Upper lobe of right lung (tissue), 1 donor: ENCODE data around the gene PHACTR3. TPM values are rescaled to one million over a fixed set of nuclear protein-coding genes. Genes with fewer than 3 reads are reported as not detected.

Experiments used
- ATAC-seq: fragments of 200-7000 bp; cut with Tn5 transposase; one replicate; pipeline ENCODE4 v1.9.1; 2020; ENCODE audit warnings: mild to moderate bottlenecking, moderate library complexity
- DNase-seq: peaks from one replicate; pipeline ENCODE4 v3.0.0-alpha.2; 2020
- H3K27ac ChIP-seq: fragments of 200-600 bp; one replicate; pipeline ENCODE4 v1.8.0; 2022
- H3K27me3 ChIP-seq: fragments of 200-600 bp; one replicate; pipeline ENCODE4 v1.8.0; 2022; ENCODE audit warnings: mild to moderate bottlenecking
- H3K36me3 ChIP-seq: fragments of 200-600 bp; one replicate; pipeline ENCODE4 v1.8.0; 2022
- H3K4me1 ChIP-seq: fragments of 200-600 bp; one replicate; pipeline ENCODE4 v1.8.0; 2022
- H3K4me3 ChIP-seq: fragments of 200-600 bp; one replicate; pipeline ENCODE4 v1.8.0; 2022; ENCODE audit warnings: mild to moderate bottlenecking
- H3K9me3 ChIP-seq: fragments of 200-600 bp; one replicate; pipeline ENCODE4 v1.8.0; 2022
- intact Hi-C: fragments of 100-400 bp; cut with DNase I; formaldehyde crosslinking; loops from one replicate; pipeline ENCODE4 v1.11.0; 2022
- total RNA-seq: library from RNA; stranded (reverse); fragmentation: NEBNext Ultra II Directional; extraction: Animal tissue kit (Norgen Biotek cat#: 25700); gene quantifications from one replicate; pipeline ENCODE4 v1.2.1, GENCODE V29; 2021
- TF ChIP-seq, protein P1 (sequence below): fragments of 200-600 bp; IDR thresholded peaks from one replicate; pipeline ENCODE4 v1.8.0; 2022; ENCODE audit warnings: antibody characterized with exemption
- donor health status: DM: no; HTN: yes; CAD: no; lungs with severe emphysema.

Gene PHACTR3
- total RNA-seq, 1 donor from 2014 or later, result 18.2 TPM

DNA sequence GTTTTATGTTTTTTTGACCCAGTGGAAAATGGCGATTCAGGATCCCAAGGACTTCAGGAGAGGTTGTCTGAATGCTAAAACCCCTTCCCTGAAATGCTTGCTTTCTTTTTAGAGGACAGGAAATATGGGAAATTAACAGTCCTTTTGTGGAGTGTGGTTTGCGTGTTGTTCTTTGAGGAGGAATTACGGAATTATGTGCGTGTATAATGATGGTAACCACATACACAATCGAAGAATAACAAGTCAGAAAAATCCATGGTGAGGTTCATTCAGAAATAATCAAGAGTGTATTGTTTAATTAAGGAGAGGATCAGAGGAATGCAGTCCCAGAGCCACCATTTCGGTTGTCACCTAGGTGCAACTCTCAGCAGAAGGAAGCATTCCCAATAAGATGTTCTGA is 73.2 kb downstream of the PHACTR3 start:
- H3K4me3 ChIP-seq, result no peak overlapping the region
- DNase-seq, result no peak
- TF ChIP-seq, protein P1, sequence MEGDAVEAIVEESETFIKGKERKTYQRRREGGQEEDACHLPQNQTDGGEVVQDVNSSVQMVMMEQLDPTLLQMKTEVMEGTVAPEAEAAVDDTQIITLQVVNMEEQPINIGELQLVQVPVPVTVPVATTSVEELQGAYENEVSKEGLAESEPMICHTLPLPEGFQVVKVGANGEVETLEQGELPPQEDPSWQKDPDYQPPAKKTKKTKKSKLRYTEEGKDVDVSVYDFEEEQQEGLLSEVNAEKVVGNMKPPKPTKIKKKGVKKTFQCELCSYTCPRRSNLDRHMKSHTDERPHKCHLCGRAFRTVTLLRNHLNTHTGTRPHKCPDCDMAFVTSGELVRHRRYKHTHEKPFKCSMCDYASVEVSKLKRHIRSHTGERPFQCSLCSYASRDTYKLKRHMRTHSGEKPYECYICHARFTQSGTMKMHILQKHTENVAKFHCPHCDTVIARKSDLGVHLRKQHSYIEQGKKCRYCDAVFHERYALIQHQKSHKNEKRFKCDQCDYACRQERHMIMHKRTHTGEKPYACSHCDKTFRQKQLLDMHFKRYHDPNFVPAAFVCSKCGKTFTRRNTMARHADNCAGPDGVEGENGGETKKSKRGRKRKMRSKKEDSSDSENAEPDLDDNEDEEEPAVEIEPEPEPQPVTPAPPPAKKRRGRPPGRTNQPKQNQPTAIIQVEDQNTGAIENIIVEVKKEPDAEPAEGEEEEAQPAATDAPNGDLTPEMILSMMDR, result no peak
- H3K36me3 ChIP-seq, result no peaks in the 10 kb centered on the region
- H3K27me3 ChIP-seq, result peaks cover 27% of the 10 kb centered on the region
- H3K9me3 ChIP-seq, result no peaks in the 10 kb centered on the region
- H3K4me1 ChIP-seq, result no peaks in the 10 kb centered on the region
- intact Hi-C loops, result no loop called here
- no peak overlapping the region for H3K27ac ChIP-seq
- no peak for ATAC-seq

DNA sequence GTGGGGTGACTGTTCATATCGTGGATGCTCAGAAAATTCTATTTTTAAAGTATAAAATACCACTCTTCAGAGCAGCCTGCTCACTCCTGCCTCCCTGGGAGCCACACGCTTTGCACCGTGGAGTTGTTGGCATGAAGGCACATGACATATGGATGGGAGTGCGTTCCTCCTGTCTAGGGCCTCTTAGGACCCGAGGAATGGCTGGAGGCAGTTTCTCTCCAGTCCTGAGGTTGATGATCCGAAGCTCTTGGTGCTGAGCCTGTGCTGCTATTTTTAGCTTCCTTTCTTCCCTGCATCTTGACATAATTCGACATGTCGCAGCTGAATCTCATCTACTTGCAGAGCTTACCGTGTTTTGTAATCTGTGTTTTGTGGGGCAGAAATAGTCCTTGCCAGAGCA is 73.9 kb downstream of the PHACTR3 start:
- Histone ChIP-seq H3K27me3 (peaks cover 27% of the 10 kb centered on the region), H3K36me3 (no peaks in the 10 kb centered on the region), H3K9me3 (no peaks in the 10 kb centered on the region), H3K4me1 (no peaks in the 10 kb centered on the region), H3K27ac (no peak overlapping the region), H3K4me3 (no peak overlapping the region)
- ATAC-seq (no peak), DNase-seq (no peak)
- intact Hi-C loops, result no loop called here
- TF ChIP-seq, protein P1, result no peak

DNA sequence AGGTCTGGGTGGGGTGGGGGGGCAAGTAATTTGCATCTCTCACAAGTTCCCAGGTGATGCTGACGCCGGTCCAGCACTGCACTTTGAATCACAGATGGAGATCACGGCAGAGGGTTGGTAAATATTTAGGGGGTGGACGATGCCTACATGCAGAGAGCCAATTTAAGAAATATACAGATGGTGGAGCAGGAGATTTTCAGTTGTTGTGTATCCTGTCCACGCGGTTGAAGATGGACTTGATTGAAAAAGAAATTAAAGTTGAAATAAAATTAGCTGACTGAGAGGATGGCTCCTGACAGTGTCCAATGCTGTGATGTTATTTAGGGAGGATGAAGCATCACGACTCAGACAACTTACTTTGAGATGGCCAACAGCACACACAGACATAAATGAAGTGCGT is 74.6 kb downstream of the PHACTR3 start:
- Histone ChIP-seq H3K27ac (no peak overlapping the region), H3K4me3 (no peak overlapping the region), H3K9me3 (no peaks in the 10 kb centered on the region), H3K36me3 (no peaks in the 10 kb centered on the region), H3K4me1 (no peaks in the 10 kb centered on the region), H3K27me3 (peaks cover 27% of the 10 kb centered on the region)
- TF ChIP-seq, protein P1, result no peak
- DNase-seq, result no peak
- intact Hi-C loops, result no loop called here
- no peak for ATAC-seq

DNA sequence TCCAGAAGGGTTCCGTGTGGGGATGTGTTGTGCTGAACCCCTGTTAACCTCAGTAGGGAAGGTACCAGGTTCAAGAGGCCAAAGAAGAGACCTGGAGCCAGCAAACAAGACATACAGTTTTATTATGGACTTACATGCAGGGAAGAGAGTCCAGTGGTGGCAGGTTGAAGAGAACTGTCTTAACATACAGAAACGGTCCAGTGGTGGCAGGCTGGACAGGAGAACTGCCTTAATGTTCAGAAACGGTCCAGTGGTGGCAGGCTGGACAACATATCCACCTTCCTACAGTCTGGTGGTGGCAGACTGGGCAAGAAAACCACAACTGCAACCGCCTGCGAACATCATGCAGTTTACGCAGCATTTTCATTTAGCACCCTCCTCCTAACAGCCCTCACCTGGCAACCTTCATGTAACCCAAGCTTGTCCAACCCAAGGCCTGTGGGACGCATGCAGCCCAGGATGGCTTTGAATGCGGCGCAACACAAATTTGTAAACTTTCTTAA is 75.9 kb downstream of the PHACTR3 start:
- Histone ChIP-seq H3K27ac (no peak overlapping the region), H3K27me3 (peaks cover 27% of the 10 kb centered on the region), H3K36me3 (no peaks in the 10 kb centered on the region), H3K4me3 (no peak overlapping the region), H3K9me3 (no peaks in the 10 kb centered on the region), H3K4me1 (no peaks in the 10 kb centered on the region)
- intact Hi-C loops, result no loop called here
- no peak for DNase-seq
- ATAC-seq, result no peak
- TF ChIP-seq, protein P1, result no peak

DNA sequence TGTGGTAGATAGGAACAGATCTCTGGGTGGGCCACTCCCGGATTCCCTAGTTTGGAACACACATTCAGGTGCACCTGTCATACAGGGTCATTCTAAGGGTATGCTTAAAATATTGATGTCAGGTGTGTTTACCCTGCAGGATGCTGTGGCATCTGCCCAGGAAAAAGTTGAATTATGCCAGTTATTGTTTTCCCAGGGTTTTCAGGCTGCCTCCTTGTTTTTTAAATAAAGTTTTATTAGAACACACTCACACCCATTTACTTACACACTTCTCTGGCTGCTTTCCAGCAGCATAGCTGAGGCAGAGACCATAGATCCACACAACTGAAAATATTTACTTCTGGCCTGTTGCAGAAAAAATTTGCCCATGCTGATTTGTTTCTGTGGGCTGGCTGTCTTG is 76.5 kb downstream of the PHACTR3 start:
- peaks cover 23% of the 10 kb centered on the region for H3K27me3 ChIP-seq
- H3K9me3 ChIP-seq, result no peaks in the 10 kb centered on the region
- H3K36me3 ChIP-seq, result no peaks in the 10 kb centered on the region
- TF ChIP-seq, protein P1, result no peak
- ATAC-seq (no peak), DNase-seq (no peak)
- no peaks in the 10 kb centered on the region for H3K4me1 ChIP-seq
- H3K4me3 ChIP-seq, result no peak overlapping the region
- no peak overlapping the region for H3K27ac ChIP-seq
- intact Hi-C loops, result no loop called here

DNA sequence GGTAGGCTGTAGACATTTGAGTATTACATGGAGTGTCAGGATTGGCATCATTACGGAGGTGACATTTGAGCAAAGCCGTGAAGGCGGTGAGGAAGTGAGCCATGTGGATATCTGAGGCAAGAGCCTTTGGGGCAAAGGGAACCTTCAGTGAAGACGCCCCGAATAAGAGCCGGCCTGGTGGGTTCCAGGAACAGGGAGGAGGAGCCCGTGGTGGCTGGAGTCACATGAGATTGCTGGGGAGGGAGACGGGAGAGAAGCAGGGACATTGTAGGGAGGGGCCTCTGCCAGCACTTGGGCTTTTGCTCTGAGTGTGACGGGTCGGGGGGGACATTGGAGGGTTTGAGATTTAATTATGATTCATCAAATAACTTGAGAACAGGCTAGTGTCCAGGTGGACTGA is 78.3 kb downstream of the PHACTR3 start:
- H3K9me3 ChIP-seq, result no peaks in the 10 kb centered on the region
- H3K4me3 ChIP-seq, result no peak overlapping the region
- intact Hi-C loops, result no loop called here
- DNase-seq (no peak), ATAC-seq (peak; percentile 70)
- no peaks in the 10 kb centered on the region for H3K36me3 ChIP-seq
- H3K27me3 ChIP-seq, result peaks cover 12% of the 10 kb centered on the region
- H3K4me1 ChIP-seq, result no peaks in the 10 kb centered on the region
- no peak overlapping the region for H3K27ac ChIP-seq
- TF ChIP-seq, protein P1, result no peak
